Sciatic nerve (tissue), 2 donors: ENCODE measurements around the gene SPACA7. TPM values are rescaled to one million over a fixed set of nuclear protein-coding genes. Genes with fewer than 3 reads are reported as not detected.

Experiments used
- ATAC-seq: fragments of 200-7000 bp; cut with Tn5 transposase; one replicate; pipeline ENCODE4 v1.9.1; 2020; ENCODE audit warnings: mild to moderate bottlenecking, moderate library complexity
- DNase-seq: peaks from one replicate; pipeline ENCODE4 v3.0.0-alpha.2; 2020; ENCODE audit warnings: low spot score
- intact Hi-C: fragments of 100-400 bp; cut with DNase I; formaldehyde crosslinking; loops from one replicate; pipeline ENCODE4 v1.14.2; 2022
- total RNA-seq: library from RNA; stranded (reverse); fragmentation: NEBNext Ultra II Directional; extraction: Animal tissue kit (Norgen Biotek cat#: 25700); gene quantifications from one replicate; pipeline ENCODE4 v1.2.1, GENCODE V29; 2021
- donor health status: DM: no; HTN: no; CAD: no.
- donor health status: DM: no; HTN: no; CAD: no.

The SPACA7 gene
- total RNA-seq, result not detected

GRCh38 chr13:112376050-112376681, at the start of gene SPACA7:
Gene SPACA7 (plus strand): TSS chr13:112376355. CDS start chr13:112376386, 31 bp downstream.
- intact Hi-C loops, result no loop called here
- ATAC-seq, result no peak
- no peak for DNase-seq

GRCh38 chr13:112326821-112327370, 49.3 kb upstream of the SPACA7 start:
- ATAC-seq, result no peak
- intact Hi-C loops, result no loop called here
- no peak for DNase-seq

- no peak for ATAC-seq
- no peak for DNase-seq
- intact Hi-C loops, result no loop called here
These were observed 47.2 kb upstream of the SPACA7 start for GRCh38 chr13:112328936-112329335.

GRCh38 chr13:112329376-112329775, 46.8 kb upstream of the SPACA7 start:
- no peak for ATAC-seq
- no peak for DNase-seq
- intact Hi-C loops, result no loop called here

- DNase-seq (no peak), ATAC-seq (no peak)
- intact Hi-C loops, result no loop called here
These were observed 46.1 kb upstream of the SPACA7 start for GRCh38 chr13:112330066-112330465.

- intact Hi-C loops, result no loop called here
- ATAC-seq (no peak), DNase-seq (no peak)
These were observed 45.4 kb upstream of the SPACA7 start for GRCh38 chr13:112330479-112331381.

GRCh38 chr13:112331675-112332074, 44.5 kb upstream of the SPACA7 start:
- intact Hi-C loops, result no loop called here
- ATAC-seq (no peak), DNase-seq (no peak)

GRCh38 chr13:112332727-112333126, 43.4 kb upstream of the SPACA7 start:
- no peak for DNase-seq
- intact Hi-C loops, result no loop called here
- ATAC-seq, result no peak

GRCh38 chr13:112333756-112334543, 42.2 kb upstream of the SPACA7 start:
- DNase-seq (no peak), ATAC-seq (no peak)
- intact Hi-C loops, result no loop called here

- no peak for DNase-seq
- intact Hi-C loops, result no loop called here
- no peak for ATAC-seq
These were observed 41.0 kb upstream of the SPACA7 start for GRCh38 chr13:112335135-112335534.

GRCh38 chr13:112341446-112341845, 34.7 kb upstream of the SPACA7 start:
- ATAC-seq (no peak), DNase-seq (no peak)
- intact Hi-C loops, result no loop called here

GRCh38 chr13:112341976-112342735, 34.0 kb upstream of the SPACA7 start:
- intact Hi-C loops, result no loop called here
- ATAC-seq (no peak), DNase-seq (no peak)

- ATAC-seq (no peak), DNase-seq (no peak)
- intact Hi-C loops, result no loop called here
These were observed 33.3 kb upstream of the SPACA7 start for GRCh38 chr13:112342841-112343361.

GRCh38 chr13:112343591-112343990, 32.6 kb upstream of the SPACA7 start:
- intact Hi-C loops, result no loop called here
- ATAC-seq (no peak), DNase-seq (no peak)

- DNase-seq, result no peak
- intact Hi-C loops, result no loop called here
- no peak for ATAC-seq
These were observed 30.4 kb upstream of the SPACA7 start for GRCh38 chr13:112345826-112346172.

GRCh38 chr13:112346173-112346898, 29.8 kb upstream of the SPACA7 start:
- intact Hi-C loops, result no loop called here
- DNase-seq, result no peak
- ATAC-seq, result no peak

- DNase-seq, result no peak
- intact Hi-C loops, result no loop called here
- ATAC-seq, result no peak
These were observed 29.3 kb upstream of the SPACA7 start for GRCh38 chr13:112346899-112347229.

GRCh38 chr13:112347986-112348385, 28.2 kb upstream of the SPACA7 start:
- DNase-seq, result no peak
- intact Hi-C loops, result no loop called here
- no peak for ATAC-seq
